Measurements from ENCODE around the gene ANGPT4. TPM values are rescaled to one million over a fixed set of nuclear protein-coding genes. Genes with fewer than 3 reads are reported as not detected.

ANGPT4 gene
- total and polyA plus RNA-seq, 10 donors, result 0.03 to 0.06 TPM; not detected in 8

DNA sequence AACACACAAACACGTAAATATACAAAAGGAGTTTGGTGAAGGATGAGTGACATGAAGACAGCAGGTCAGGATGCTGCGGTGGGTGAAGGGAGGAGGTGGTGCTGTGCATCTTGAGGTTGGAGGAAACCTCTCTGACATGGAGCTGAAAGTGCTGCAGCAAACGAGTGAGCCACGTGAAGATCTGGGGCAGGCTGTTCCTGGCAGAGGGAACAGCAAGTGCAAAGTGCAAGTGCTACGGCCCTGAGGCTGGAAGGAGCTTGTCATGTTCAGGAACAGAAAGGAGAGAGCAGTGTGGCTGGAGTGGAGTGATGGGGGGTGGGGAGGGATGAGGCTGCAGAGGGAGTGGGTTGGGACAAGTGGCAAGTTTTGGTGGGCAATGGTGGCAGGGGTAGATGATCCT is 24.8 kb upstream of the ANGPT4 start:
- Histone ChIP-seq H3K36me3 (no peaks in the 10 kb centered on the region), H3K4me1 (no peaks in the 10 kb centered on the region), H3K4me3 (no peak overlapping the region), H3K27ac (no peak overlapping the region), H3K27me3 (replicated peaks in 1 of 7) (peaks cover 0 to 15% (median 0%) of the 10 kb centered on the region in 7 donors), H3K9me3 (no peaks in the 10 kb centered on the region)
- no peak for TF ChIP-seq POLR2AphosphoS5 (IDR thresholded peaks at IDR 0.05)
- no peak for TF ChIP-seq CTCF (IDR thresholded peaks at IDR 0.05 in 8 of 11, conservative IDR thresholded peaks at IDR 0.05 in 3 of 11)
- TF ChIP-seq POLR2A (IDR thresholded peaks at IDR 0.05), result no peak
- 72 to 87% (median 75%) methylated on average over 5 of the region's 5 CpGs for WGBS, 5 donors
- no peak for DNase-seq
- intact Hi-C loops (cut with DNase I; ENCODE audit: low total_unique reads), result no loop called here

DNA sequence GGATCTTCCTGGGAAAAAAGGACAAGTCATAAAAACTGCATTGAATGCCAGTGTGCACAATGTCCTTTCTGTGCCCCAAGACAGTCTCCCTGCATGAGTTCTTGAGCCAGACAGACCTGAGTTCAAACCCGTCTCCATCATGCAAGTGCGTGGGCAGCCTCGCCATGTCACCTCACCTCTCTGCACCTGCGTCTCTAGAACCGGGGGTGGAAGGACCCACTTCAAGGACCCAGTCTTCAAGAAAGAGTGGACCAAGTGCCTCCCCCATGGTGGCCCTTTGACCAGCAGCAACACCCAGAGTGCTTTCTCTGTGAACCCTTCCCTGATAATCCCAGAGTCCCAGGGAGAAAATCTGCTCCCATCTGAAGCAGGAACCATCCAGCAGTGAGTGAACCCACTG is 23.5 kb upstream of the ANGPT4 start:
- H3K27me3 ChIP-seq (replicated peaks in 1 of 7), result peaks cover 0 to 5% (median 0%) of the 10 kb centered on the region in 7 donors
- intact Hi-C loops (cut with DNase I; ENCODE audit: low total_unique reads), result no loop called here
- no peak overlapping the region for H3K27ac ChIP-seq
- no peaks in the 10 kb centered on the region for H3K4me1 ChIP-seq
- no peak for DNase-seq
- 71 to 94% (median 89%) methylated on average over 5 of the region's 5 CpGs for WGBS, 5 donors
- no peak overlapping the region for H3K4me3 ChIP-seq
- TF ChIP-seq POLR2A (IDR thresholded peaks at IDR 0.05), result no peak
- TF ChIP-seq POLR2AphosphoS5 (IDR thresholded peaks at IDR 0.05), result no peak
- TF ChIP-seq CTCF (IDR thresholded peaks at IDR 0.05 in 8 of 11, conservative IDR thresholded peaks at IDR 0.05 in 3 of 11), result no peak
- H3K36me3 ChIP-seq, result no peaks in the 10 kb centered on the region
- H3K9me3 ChIP-seq, result no peaks in the 10 kb centered on the region

GRCh38 chr20:934186-934840 is 18.2 kb upstream of the ANGPT4 start:
- intact Hi-C loops (cut with DNase I; ENCODE audit: low total_unique reads), result no loop called here
- H3K27me3 ChIP-seq (replicated peaks in 1 of 7), result peaks cover 0 to 5% (median 0%) of the 10 kb centered on the region in 7 donors
- TF ChIP-seq POLR2A (IDR thresholded peaks at IDR 0.05) (no peak), POLR2AphosphoS5 (IDR thresholded peaks at IDR 0.05) (no peak), CTCF (IDR thresholded peaks at IDR 0.05 in 8 of 11, conservative IDR thresholded peaks at IDR 0.05 in 3 of 11) (no peak)
- H3K36me3 ChIP-seq, result no peaks in the 10 kb centered on the region
- no peak overlapping the region for H3K4me3 ChIP-seq
- DNase-seq, result no peak
- H3K4me1 ChIP-seq, result no peaks in the 10 kb centered on the region
- WGBS, 5 donors, result 59 to 72% (median 69%) methylated on average over 9 of the region's 9 CpGs
- H3K9me3 ChIP-seq, result peaks cover 0 to 36% (median 28%) of the 10 kb centered on the region in 8 donors
- H3K27ac ChIP-seq, result no peak overlapping the region

DNA sequence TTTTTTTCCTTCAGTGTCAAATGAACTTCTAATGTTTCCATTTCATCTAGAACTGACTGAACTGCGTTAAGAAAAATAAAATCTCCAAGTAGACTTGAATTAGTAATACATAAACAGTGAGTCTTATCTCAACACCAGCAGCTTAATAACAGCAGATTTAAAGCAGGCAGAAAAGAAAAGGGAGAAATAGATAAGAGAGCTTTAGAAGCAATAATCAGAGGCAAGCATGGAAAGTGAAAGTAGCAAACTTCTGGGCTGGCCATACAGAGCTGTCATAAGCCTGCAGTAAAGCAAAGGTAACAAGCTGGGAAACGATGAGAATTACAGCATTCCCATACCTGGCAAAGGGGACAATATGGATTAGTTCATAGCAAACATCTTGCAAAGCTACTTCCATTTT is 16.9 kb upstream of the ANGPT4 start:
- Histone ChIP-seq H3K27ac (no peak overlapping the region), H3K4me3 (no peak overlapping the region), H3K4me1 (no peaks in the 10 kb centered on the region), H3K9me3 (peaks cover 0 to 36% (median 28%) of the 10 kb centered on the region in 8 donors), H3K27me3 (replicated peaks in 1 of 7) (no peaks in the 10 kb centered on the region), H3K36me3 (no peaks in the 10 kb centered on the region)
- intact Hi-C loops (cut with DNase I; ENCODE audit: low total_unique reads), result no loop called here
- 67 to 98% (median 92%) methylated on average over 2 of the region's 2 CpGs for WGBS, 5 donors
- no peak for DNase-seq
- TF ChIP-seq POLR2A (IDR thresholded peaks at IDR 0.05) (no peak), CTCF (IDR thresholded peaks at IDR 0.05 in 8 of 11, conservative IDR thresholded peaks at IDR 0.05 in 3 of 11) (no peak), POLR2AphosphoS5 (IDR thresholded peaks at IDR 0.05) (no peak)

Measured in spleen (tissue), 11 donors.